ENCODE data around the gene PCBP2.
"Not testable (repeated sequence)": the region's sequence is repeated elsewhere in the genome, so short reads cannot be mapped to it uniquely, and the experiment has no call there.

PCBP2 gene

GRCh38 chr12:53441040-53441833 is 10.7 kb upstream of the PCBP2 start, which contains the start of gene PRR13:
PRR13 (plus strand) TSS chr12:53441734; CDS start chr12:53442715, 981 bp downstream.
- peak; percentile 98 for DNase-seq

- DNase-seq = no peak
Measured at GRCh38 chr12:53443955-53444354, 7.9 kb upstream of the PCBP2 start.

- DNase-seq = not testable (repeated sequence)
Measured at GRCh38 chr12:53444593-53445325, 7.1 kb upstream of the PCBP2 start.

DNA sequence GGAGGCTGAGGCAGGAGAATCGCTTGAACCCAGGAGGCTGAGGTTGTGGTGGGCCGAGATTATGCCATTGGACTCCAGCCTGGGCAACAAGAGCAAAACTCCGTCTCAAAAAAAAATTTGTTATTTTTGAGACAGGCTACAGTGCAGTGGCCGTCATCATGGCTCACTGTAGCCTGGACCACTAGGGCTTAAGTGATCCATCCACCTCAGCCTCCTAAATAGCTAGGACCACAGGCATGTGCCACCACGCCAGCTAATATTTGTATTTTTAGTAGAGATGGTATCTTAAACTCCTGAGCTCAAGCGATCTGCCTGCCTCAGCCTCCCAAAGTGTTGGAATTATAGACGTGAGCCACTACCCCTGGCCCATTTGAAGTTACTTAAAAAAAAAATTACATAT is 966 bp upstream of the PCBP2 start:
- DNase-seq = no peak

DNA sequence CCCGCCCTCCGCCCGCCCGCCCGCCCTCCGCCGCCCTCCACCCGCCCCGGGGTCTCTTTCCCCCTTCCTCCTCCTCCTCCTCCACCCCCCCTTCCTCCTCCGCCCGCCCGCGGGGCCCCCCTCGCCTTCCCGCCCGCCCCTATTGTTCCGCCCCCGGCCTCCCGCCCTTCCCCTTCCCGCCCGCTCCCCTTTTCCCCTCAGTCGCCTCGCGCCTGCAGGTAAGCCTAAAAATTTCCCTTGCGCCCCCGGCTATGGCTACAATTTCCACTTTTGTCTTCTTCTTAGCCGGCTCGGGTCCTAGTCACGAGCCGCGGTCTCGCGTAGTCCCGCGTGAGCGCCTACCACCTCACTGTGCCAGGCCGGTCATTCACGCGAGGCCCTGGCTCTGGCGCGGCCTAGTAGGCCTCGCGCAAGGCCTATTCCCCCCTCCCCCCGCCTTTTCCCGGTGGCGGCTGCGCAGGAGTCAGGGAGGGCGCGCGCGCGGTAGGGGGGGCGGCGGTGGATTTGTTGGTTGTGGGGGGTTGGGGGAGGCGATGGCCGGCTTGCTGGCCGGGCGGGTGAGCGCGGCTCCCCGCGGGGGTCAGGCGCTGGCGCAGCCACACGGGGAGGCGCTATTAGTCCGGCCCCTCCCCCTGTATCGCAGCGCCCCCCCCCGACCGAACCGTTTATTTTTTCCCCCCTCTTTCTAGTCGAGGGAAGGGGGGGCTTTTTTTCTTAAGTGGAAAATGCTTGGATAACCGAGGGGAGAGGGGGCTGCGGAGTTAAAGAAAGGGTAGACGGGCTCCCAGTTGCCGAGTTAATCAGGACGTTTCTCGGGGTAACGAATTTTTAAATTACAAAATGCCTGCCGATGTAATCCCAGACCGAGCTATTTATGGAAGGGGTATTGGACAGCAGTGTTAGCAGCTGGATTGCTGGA is 516 bp downstream of the PCBP2 start:
- DNase-seq = peak; percentile 79

GRCh38 chr12:53453953-53454640 is 2.2 kb downstream of the PCBP2 start:
- DNase-seq = no peak

GRCh38 chr12:53454707-53455106 is 2.8 kb downstream of the PCBP2 start:
- DNase-seq = no peak

GRCh38 chr12:53456654-53457366 is 4.9 kb downstream of the PCBP2 start:
- no peak for DNase-seq

DNA sequence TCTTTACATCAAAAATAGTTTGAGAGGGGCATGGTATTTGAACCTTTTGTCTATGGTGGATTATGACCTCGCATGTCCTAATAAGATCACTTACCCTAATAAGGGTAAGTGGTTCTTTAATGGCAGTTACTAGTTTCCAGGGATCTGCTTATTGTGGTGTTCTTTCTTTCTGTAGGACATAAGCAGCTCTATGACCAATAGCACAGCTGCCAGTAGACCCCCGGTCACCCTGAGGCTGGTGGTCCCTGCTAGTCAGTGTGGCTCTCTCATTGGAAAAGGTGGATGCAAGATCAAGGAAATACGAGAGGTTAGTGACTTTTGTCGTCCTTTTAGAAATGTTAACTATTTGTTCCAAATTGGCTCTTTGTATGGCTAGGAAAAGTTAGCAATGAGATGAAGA is 7.2 kb downstream of the PCBP2 start:
- DNase-seq = no peak

DNA sequence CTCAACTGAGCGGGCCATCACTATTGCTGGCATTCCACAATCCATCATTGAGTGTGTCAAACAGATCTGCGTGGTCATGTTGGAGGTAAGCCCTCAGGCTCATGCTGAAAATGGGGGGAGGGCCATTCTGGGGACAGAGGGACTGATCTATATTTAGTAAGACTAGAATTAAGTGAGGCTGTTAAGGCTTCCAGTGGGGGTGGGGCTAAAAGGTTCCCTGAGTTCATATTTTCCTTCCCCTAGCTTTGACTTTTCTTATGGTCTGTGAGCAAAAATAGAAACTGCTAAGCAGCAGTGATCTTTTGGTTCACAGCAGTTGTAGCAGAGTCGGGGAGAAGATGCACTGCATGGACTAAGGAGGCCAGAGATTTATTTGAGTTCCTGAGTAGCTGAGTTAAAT is 9.2 kb downstream of the PCBP2 start:
- DNase-seq = no peak

DNA sequence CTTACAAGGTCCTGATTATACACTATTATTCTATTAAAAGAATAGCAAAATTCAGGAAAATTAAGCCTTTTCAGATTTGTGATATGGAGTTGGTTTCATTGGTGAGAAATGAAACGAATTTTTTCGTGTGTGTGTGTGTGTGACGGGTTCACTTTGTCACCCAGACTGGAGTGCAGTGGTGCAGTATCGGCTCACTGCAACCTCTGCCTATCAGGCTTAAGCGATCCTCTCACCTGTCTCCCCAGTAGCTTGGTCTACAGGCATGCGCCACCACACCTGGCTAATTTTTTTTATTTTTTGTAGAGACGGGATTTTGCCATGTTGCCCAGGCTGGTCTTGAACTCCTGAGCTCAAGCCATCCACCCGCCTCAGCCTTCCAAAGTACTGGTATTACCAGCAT is 9.7 kb downstream of the PCBP2 start:
- no peak for DNase-seq

- DNase-seq = no peak
Measured at GRCh38 chr12:53462935-53463334, 11.0 kb downstream of the PCBP2 start.

DNA sequence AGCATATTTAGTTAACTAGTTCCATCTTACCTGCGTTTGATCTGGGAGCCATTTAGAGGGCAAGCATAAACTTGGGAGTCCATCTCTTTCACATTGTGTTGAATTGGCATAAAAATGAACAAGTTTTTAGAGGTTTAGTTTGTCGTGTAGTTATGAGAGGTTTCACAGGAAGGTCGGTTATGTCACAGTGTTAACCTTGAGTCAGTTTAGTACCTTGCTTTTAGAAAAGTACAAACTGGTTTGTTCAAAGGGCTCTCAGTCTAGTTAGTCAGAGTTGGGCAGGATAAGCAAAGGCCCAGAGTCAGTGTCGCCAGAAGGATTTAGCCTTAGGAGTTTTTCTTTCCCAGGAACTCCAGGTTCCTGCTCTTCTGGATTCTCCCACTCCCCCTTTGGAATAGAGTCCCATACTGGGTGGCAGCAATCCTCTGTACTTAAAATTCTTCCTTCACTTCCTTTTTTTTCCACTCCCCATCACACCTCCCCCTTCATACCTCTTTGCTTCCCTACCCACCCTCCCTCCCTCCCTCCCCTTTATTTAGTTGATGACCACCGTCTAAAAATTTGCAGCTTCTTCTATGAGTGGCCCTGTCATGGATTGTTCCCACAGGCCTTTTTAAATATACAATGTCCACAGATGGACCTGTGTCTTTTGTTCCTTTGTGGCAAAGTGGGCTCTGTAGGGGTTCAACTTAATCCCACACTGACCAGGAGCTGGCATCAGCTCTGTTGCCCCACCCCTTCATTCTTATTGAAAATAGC is 12.1 kb downstream of the PCBP2 start:
- DNase-seq = no peak

DNA sequence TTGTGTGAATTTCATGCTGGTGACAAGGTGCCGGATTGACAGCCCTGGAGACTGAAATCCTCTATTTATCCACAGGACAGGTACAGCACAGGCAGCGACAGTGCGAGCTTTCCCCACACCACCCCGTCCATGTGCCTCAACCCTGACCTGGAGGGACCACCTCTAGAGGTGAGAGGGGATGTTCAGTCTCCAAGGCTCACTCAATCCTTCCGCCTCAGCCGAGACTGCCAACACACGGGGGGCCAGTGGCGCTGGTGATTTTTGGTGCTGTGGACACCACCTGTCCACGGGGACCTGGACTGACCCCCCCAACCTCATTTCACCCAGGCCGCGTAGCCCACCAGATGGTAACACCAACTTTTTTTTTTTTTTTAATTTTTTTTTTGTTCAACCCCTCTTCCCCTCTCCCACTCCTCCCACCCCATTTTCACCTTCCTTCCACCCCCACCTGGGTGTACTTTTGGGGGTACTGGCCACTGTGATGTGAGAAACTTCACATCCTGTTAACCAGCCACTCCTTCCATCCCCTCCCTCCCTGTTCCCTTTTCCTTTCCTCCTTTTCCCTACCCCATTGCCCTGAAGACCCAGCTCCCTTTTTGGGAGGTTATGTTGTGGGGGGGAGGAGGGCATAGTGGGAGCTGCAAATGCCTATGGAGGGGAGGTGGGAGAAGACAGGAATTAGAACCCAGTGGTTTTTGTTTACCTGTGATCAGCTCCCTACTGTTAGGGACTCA is 12.9 kb downstream of the PCBP2 start:
- no peak for DNase-seq

DNA sequence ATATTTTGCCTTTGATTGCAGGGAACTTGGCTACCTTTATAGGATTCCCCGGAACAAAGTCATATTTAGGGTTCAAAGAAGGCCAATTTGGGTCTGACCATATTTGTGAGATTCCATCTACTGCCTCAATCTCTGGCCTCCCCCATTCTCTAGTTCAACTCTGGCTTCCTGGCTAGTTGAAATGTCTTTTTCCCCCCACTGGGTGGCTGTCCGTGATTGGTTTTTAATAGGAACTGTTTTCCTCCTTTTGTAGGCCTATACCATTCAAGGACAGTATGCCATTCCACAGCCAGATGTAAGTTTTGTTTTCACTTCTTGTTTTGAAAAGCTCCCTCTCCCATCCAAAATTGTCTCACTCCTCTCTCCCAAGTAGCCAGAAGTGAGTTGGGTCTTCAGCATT is 13.8 kb downstream of the PCBP2 start:
- no peak for DNase-seq

- no peak for DNase-seq
Measured at GRCh38 chr12:53466640-53467039, 14.7 kb downstream of the PCBP2 start.

DNA sequence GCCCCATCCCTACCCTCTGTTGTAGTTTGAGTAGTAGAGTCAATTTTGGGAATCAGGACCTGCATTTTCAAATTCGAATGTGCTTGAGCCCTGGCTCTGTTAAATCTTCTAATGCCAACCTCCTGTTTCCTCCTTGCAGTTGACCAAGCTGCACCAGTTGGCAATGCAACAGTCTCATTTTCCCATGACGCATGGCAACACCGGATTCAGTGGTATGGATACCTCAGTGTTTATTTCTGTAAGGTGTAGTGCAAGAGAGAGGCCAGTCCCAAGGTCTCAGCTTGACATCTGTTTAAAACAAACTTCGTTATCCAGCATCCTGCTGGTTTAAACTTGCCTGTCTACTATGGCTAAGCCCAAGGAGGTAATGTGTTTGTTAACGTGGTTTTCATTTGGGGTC is 15.2 kb downstream of the PCBP2 start:
- DNase-seq = no peak

GRCh38 chr12:53467880-53468279 is 16.0 kb downstream of the PCBP2 start:
- no peak for DNase-seq

- DNase-seq = no peak
Measured at GRCh38 chr12:53468282-53468681, 16.4 kb downstream of the PCBP2 start.

- DNase-seq = no peak
Measured at GRCh38 chr12:53472056-53472582, 20.2 kb downstream of the PCBP2 start.

Data from activated CD8-positive, alpha-beta memory T cell treated with anti-CD3 and anti-CD28 coated beads, Interleukin-2, amount 50 U/mL, for 4 hours (primary cell).